Activated CD8-positive, alpha-beta T cell treated with anti-CD3 and anti-CD28 coated beads for 36 hours (primary cell): ENCODE measurements around the gene TPRG1L. TPM values are rescaled to one million over a fixed set of nuclear protein-coding genes. Genes with fewer than 3 reads are reported as not detected.

Experiments
- ATAC-seq: fragments of 200-7000 bp; cut with Tn5 transposase; one replicate; pipeline ENCODE4 v1.10.0; 2021; ENCODE audit warnings: mild to moderate bottlenecking, moderate library complexity
- CTCF ChIA-PET: fragments of 350-600 bp; sonication (Branson Sonifier 250); formaldehyde crosslinking; loops from one replicate; lab custom pipeline; 2021; ENCODE audit warnings: antibody characterized with exemption; lab: Charles Lee
- POLR2A ChIA-PET: fragments of 350-600 bp; sonication (Branson Sonifier 250); formaldehyde crosslinking; loops from one replicate; lab custom pipeline; 2021; ENCODE audit warnings: antibody characterized with exemption; lab: Charles Lee
- DNase-seq: peaks from one replicate; pipeline ENCODE4 v3.0.0-alpha.2; 2020
- H3K27ac Mint-ChIP-seq: one replicate; pipeline ENCODE4 v1.8.0; 2021; ENCODE audit warnings: mild to moderate bottlenecking, mixed read lengths
- H3K27me3 Mint-ChIP-seq: one replicate; pipeline ENCODE4 v1.8.0; 2021; ENCODE audit warnings: mixed read lengths
- H3K36me3 Mint-ChIP-seq: one replicate; pipeline ENCODE4 v1.8.0; 2021; ENCODE audit warnings: low read depth, mixed read lengths
- H3K4me1 Mint-ChIP-seq: one replicate; pipeline ENCODE4 v1.8.0; 2021; ENCODE audit warnings: low read depth, mixed read lengths
- H3K4me3 Mint-ChIP-seq: one replicate; pipeline ENCODE4 v1.8.0; 2021; ENCODE audit warnings: mild to moderate bottlenecking, moderate library complexity, mixed read lengths
- H3K9me3 Mint-ChIP-seq: one replicate; pipeline ENCODE4 v1.8.0; 2021; ENCODE audit warnings: mixed read lengths
- CTCF ChIP-seq: fragments of 200-600 bp; IDR thresholded peaks from one replicate; pipeline ENCODE4 v1.8.0; 2022; ENCODE audit warnings: antibody characterized with exemption, mild to moderate bottlenecking
- intact Hi-C: fragments of 100-400 bp; cut with micrococcal nuclease; formaldehyde crosslinking; loops from one replicate; pipeline ENCODE4 v1.10.0; 2022
- total RNA-seq, 2 experiments: library from RNA; stranded (reverse); gene quantifications; one replicate each; pipeline ENCODE4 v1.2.3, GENCODE V29; 2021

TPRG1L gene
- total RNA-seq, 2 experiments from 2014 or later, result 6.1 to 6.2 TPM

- H3K27me3 Mint-ChIP-seq, result no peaks in the 10 kb centered on the region
Observed at GRCh38 chr1:3629561-3630160, 4.8 kb downstream of the TPRG1L start.

GRCh38 chr1:3630161-3630611 is 5.4 kb downstream of the TPRG1L start:
- Mint-ChIP-seq H3K27me3 (no peaks in the 10 kb centered on the region), H3K36me3 (peaks cover 8% of the 10 kb centered on the region), H3K4me3 (no peak overlapping the region), H3K4me1 (peaks cover 5% of the 10 kb centered on the region), H3K27ac (no peak overlapping the region), H3K9me3 (no peaks in the 10 kb centered on the region)
- ChIA-PET POLR2A (interaction anchor here (1.1 kb wide), 1 partner anchor 12 kb away, joined by 3 read pairs; no protein-coding TSS in a partner anchor), CTCF (interaction anchor here (0.6 to 4.2 kb wide), 3 partner anchors 11 to 94 kb away, joined by 3 to 19 read pairs (median 3); no protein-coding TSS in a partner anchor)
- intact Hi-C loops, result no loop called here
- ATAC-seq (no peak), DNase-seq (no peak)
- TF ChIP-seq CTCF, result no peak

More at GRCh38 chr1:3629561-3630160, 4.8 kb downstream of the TPRG1L start:
- ATAC-seq (no peak), DNase-seq (no peak)
- H3K36me3 Mint-ChIP-seq, result peaks cover 8% of the 10 kb centered on the region
- ChIA-PET POLR2A (interaction anchor here (1.1 kb wide), 1 partner anchor 12 kb away, joined by 3 read pairs; no protein-coding TSS in a partner anchor), CTCF (interaction anchor here (0.6 to 4.2 kb wide), 4 partner anchors 10 to 95 kb away, joined by 3 to 19 read pairs (median 6); no protein-coding TSS in a partner anchor)
- peaks cover 5% of the 10 kb centered on the region for H3K4me1 Mint-ChIP-seq
- no peak for TF ChIP-seq CTCF
- intact Hi-C loops, result no loop called here
- no peaks in the 10 kb centered on the region for H3K9me3 Mint-ChIP-seq
- no peak overlapping the region for H3K27ac Mint-ChIP-seq
- no peak overlapping the region for H3K4me3 Mint-ChIP-seq

- Mint-ChIP-seq H3K4me3 (no peak overlapping the region), H3K36me3 (peaks cover 8% of the 10 kb centered on the region), H3K4me1 (peaks cover under 1% of the 10 kb centered on the region), H3K27me3 (no peaks in the 10 kb centered on the region), H3K9me3 (no peaks in the 10 kb centered on the region), H3K27ac (no peak overlapping the region)
- ChIA-PET POLR2A (no interaction called here), CTCF (interaction anchor here (4.2 kb wide), 1 partner anchor 11 kb away, joined by 19 read pairs; no protein-coding TSS in a partner anchor)
- ATAC-seq, result no peak
- DNase-seq, result no peak
- intact Hi-C loops, result no loop called here
- no peak for TF ChIP-seq CTCF
Observed at GRCh38 chr1:3630914-3631313, 6.1 kb downstream of the TPRG1L start.

GRCh38 chr1:3631320-3632260 is 6.8 kb downstream of the TPRG1L start:
- intact Hi-C loops, result no loop called here
- ATAC-seq, result no peak
- CTCF ChIA-PET, result interaction anchor here (4.2 kb wide), 1 partner anchor 12 kb away, joined by 19 read pairs; no protein-coding TSS in a partner anchor
- no peaks in the 10 kb centered on the region for H3K9me3 Mint-ChIP-seq
- H3K36me3 Mint-ChIP-seq, result peaks cover 10% of the 10 kb centered on the region
- H3K4me1 Mint-ChIP-seq, result no peaks in the 10 kb centered on the region
- no peak overlapping the region for H3K27ac Mint-ChIP-seq
- DNase-seq, result no peak
- H3K27me3 Mint-ChIP-seq, result no peaks in the 10 kb centered on the region
- POLR2A ChIA-PET, result no interaction called here
- H3K4me3 Mint-ChIP-seq, result no peak overlapping the region
- no peak for TF ChIP-seq CTCF
